Measurements from ENCODE around the gene ETFBKMT.
"Not testable (repeated sequence)": the region's sequence is repeated elsewhere in the genome, so short reads cannot be mapped to it uniquely, and the experiment has no call there.

Gene ETFBKMT

DNA sequence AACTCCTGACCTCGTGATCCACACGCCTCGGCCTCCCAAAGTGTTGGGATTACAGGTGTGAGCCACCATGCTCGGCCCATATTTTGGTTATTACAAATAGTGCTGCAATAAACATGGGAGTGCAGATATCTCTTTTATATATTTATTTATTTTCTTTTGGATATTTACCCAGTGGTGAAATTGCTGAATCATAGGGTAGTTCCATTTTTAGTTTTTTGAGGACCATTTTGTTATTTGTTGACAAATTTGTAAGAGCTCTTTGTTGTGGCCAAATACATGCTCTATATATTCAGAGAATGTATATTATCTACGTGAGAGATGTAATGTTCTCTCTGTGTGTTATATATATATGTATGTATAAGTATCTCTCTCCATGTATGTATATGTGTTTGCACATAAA lies 53.4 kb downstream of the ETFBKMT start:
- TF ChIP-seq, protein P1, sequence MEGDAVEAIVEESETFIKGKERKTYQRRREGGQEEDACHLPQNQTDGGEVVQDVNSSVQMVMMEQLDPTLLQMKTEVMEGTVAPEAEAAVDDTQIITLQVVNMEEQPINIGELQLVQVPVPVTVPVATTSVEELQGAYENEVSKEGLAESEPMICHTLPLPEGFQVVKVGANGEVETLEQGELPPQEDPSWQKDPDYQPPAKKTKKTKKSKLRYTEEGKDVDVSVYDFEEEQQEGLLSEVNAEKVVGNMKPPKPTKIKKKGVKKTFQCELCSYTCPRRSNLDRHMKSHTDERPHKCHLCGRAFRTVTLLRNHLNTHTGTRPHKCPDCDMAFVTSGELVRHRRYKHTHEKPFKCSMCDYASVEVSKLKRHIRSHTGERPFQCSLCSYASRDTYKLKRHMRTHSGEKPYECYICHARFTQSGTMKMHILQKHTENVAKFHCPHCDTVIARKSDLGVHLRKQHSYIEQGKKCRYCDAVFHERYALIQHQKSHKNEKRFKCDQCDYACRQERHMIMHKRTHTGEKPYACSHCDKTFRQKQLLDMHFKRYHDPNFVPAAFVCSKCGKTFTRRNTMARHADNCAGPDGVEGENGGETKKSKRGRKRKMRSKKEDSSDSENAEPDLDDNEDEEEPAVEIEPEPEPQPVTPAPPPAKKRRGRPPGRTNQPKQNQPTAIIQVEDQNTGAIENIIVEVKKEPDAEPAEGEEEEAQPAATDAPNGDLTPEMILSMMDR (IDR thresholded peaks at IDR 0.05; ENCODE audit: low read depth, low read length): no peak
- Histone ChIP-seq H3K36me3 (no peaks in the 10 kb centered on the region), H3K4me1 (no peaks in the 10 kb centered on the region), H3K9me3 (no peaks in the 10 kb centered on the region), H3K27me3 (no peaks in the 10 kb centered on the region), H3K4me3 (ENCODE audit: low read depth, low read length) (no peak overlapping the region)
- no peak for DNase-seq

DNA sequence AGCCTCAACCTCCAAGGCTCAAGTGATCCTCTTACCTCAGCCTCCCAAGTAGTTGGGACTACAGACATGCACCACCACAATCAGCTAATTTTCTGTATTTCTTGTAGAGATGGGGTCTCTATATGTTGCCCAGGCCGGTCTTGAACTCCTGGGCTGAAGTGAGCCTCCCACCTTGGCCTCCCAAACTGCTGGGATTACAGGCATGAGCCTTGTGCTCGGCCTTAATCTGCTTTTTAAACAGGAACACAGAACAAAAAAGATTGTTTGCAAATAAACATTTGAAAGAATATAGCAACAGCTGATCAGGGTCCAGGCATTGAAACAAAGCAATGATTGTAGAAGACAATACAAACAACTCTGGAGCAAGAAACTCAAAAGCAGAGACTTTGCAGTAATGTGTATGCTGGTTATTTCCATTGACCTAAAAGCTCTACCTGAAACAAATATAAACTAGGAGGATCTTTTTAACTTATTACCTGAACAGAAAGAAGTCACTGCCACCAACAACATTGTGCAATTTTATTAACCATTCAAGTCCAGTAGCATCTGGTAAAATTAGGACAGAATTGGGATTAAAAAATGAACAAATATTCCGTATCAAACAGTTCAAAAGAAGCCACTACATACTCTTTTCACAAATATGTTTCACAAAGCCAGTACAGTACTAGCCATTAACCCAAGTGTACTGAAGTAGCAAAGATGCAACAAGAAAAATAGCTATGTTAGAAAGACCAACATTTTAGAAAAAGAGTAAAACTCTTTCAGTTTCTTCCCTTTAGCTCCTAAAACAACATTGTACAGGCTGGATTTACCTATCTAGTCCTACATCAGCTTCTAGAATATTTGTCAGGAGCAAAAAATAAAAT lies 55.2 kb downstream of the ETFBKMT start:
- no peaks in the 10 kb centered on the region for H3K36me3 ChIP-seq

DNA sequence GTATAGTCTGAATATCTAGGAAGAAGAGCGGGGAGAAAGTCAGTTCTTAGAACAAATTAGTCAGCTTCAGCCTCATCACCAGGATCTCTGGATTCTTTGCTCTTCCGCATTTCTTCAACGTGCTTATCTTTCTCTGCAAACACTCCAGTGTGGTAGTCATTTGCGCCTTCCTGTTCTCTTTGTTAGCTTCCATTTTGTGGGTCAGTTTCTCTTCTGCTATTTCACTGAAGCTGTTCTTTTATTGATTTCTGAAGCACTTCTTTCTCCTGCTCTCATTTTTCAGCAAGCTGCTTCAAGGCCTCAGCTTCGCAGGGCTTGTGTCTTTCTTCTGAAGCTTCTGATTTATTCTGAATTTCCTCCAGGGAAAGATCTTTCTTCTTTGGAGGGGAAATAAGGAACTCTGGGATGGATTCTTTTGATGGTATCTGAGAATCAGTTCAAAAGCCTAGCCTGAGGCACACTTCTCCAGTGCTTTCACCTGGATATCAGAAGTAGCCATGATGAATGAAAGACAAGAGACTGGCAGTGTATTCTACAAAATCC lies 55.9 kb downstream of the ETFBKMT start:
- no peak for DNase-seq
- H3K27me3 ChIP-seq: no peaks in the 10 kb centered on the region
- no peak overlapping the region for H3K4me3 ChIP-seq (ENCODE audit: low read depth, low read length)
- no peaks in the 10 kb centered on the region for H3K36me3 ChIP-seq
- H3K4me1 ChIP-seq: no peaks in the 10 kb centered on the region
- no peaks in the 10 kb centered on the region for H3K9me3 ChIP-seq
- TF ChIP-seq, protein P1 (IDR thresholded peaks at IDR 0.05; ENCODE audit: low read depth, low read length): no peak

More for the DNA sequence above, 55.2 kb downstream of the ETFBKMT start:
- Histone ChIP-seq H3K4me3 (ENCODE audit: low read depth, low read length) (no peak overlapping the region), H3K27me3 (no peaks in the 10 kb centered on the region), H3K4me1 (no peaks in the 10 kb centered on the region), H3K9me3 (no peaks in the 10 kb centered on the region)
- DNase-seq: no peak
- TF ChIP-seq, protein P1 (IDR thresholded peaks at IDR 0.05; ENCODE audit: low read depth, low read length): no peak

GRCh38 chr12:31716998-31717397 lies 57.5 kb downstream of the ETFBKMT start:
- not testable (repeated sequence) for DNase-seq; H3K36me3 ChIP-seq; H3K9me3 ChIP-seq; H3K27me3 ChIP-seq; H3K4me1 ChIP-seq; H3K4me3 ChIP-seq (ENCODE audit: low read depth, low read length)

- not testable (repeated sequence) for H3K9me3 ChIP-seq; H3K27me3 ChIP-seq; H3K4me3 ChIP-seq (ENCODE audit: low read depth, low read length); DNase-seq; H3K36me3 ChIP-seq
- peaks cover 11% of the 10 kb centered on the region for H3K4me1 ChIP-seq
Measured at GRCh38 chr12:31718542-31719198, 59.2 kb downstream of the ETFBKMT start.

- no peaks in the 10 kb centered on the region for H3K9me3 ChIP-seq
- no peaks in the 10 kb centered on the region for H3K36me3 ChIP-seq
- DNase-seq: no peak
- peaks cover 11% of the 10 kb centered on the region for H3K4me1 ChIP-seq
- H3K27me3 ChIP-seq: no peaks in the 10 kb centered on the region
- TF ChIP-seq, protein P1 (IDR thresholded peaks at IDR 0.05; ENCODE audit: low read depth, low read length): no peak
- H3K4me3 ChIP-seq (ENCODE audit: low read depth, low read length): no peak overlapping the region
Measured at GRCh38 chr12:31722580-31722979, 63.1 kb downstream of the ETFBKMT start.

Data from BE2C (cell line).